Measurements from ENCODE around the gene GZF1.

GRCh38 chr20:23317081-23317480 lies 44.9 kb upstream of the GZF1 start:
- TF ChIP-seq CTCF (IDR thresholded peaks at IDR 0.05; ENCODE audit: low read depth, low read length) (no peak), EZH2phosphoT487 (IDR thresholded peaks at IDR 0.05; ENCODE audit: low read depth) (no peak)
